Measurements from ENCODE around the gene CCDC102A. TPM values are rescaled to one million over a fixed set of nuclear protein-coding genes. Genes with fewer than 3 reads are reported as not detected.

CCDC102A gene
- total RNA-seq, 1 experiment from 2014 or later = 4.5 TPM

GRCh38 chr16:57540906-57541753, 4.8 kb upstream of the CCDC102A start:
- ChIA-PET POLR2A (no interaction called here), CTCF (no interaction called here), RAD21 (ENCODE audit: low non-redundant PET in 1 of 2, low total read pairs in 2 of 2, uncharacterized antibody in 2 of 2, unreplicated experiment in 2 of 2) (no interaction called here)
- Histone ChIP-seq H2AFZ (ENCODE audit: low read depth, low read length, poor library complexity, severe bottlenecking) (no peak overlapping the region), H3K9me3 (ENCODE audit: control insufficient read depth in 1 of 2, insufficient read depth in 1 of 2, low read depth in 1 of 2, low read length in 2 of 2) (no peaks in the 10 kb centered on the region), H3K27me3 (ENCODE audit: insufficient read depth, low read length) (no peaks in the 10 kb centered on the region), H3K4me2 (ENCODE audit: low read length) (no peak overlapping the region), H3K9me2 (ENCODE audit: insufficient read depth) (no peaks in the 10 kb centered on the region), H3K27ac (ENCODE audit: low read depth, low read length) (no peak overlapping the region), H3K9ac (ENCODE audit: low read length) (no peak overlapping the region), H3K4me1 (ENCODE audit: control insufficient read depth in 1 of 2, insufficient read depth in 2 of 2, low read length in 2 of 2) (peaks cover 3 to 10% of the 10 kb centered on the region in 2 experiments; a peak in 3 of 4 replicates), H3K36me3 (ENCODE audit: control insufficient read depth in 1 of 2, insufficient read depth in 2 of 2, low read length in 2 of 2) (no peaks in the 10 kb centered on the region), H3K4me3 (replicated peaks in 1 of 2; ENCODE audit: low read depth in 1 of 2, low read length in 2 of 2) (no peak overlapping the region), H3K79me2 (ENCODE audit: insufficient read depth, low read length) (no peaks in the 10 kb centered on the region), H4K20me1 (ENCODE audit: insufficient read depth) (no peaks in the 10 kb centered on the region)
- TF ChIP-seq SP1 (IDR thresholded peaks at IDR 0.05; ENCODE audit: low read depth) (no peak), SIN3A (IDR thresholded peaks at IDR 0.05; ENCODE audit: low read depth) (no peak), ZNF274 (IDR thresholded peaks at IDR 0.05; ENCODE audit: low read depth, low read length) (no peak)
- BruUV-seq (replicated peaks) = no TSS peak
- DNase-seq (ENCODE audit: low read depth, low spot score) (no peak), ATAC-seq (no peak)
- intact Hi-C loops (cut with micrococcal nuclease) = no loop called here

- CTCF ChIA-PET = no interaction called here
These were observed 4.0 kb upstream of the CCDC102A start for GRCh38 chr16:57540387-57540786.

More at GRCh38 chr16:57540387-57540786, 4.0 kb upstream of the CCDC102A start:
- Histone ChIP-seq H3K4me3 (replicated peaks in 1 of 2; ENCODE audit: low read depth in 1 of 2, low read length in 2 of 2) (no peak overlapping the region), H3K9me2 (ENCODE audit: insufficient read depth) (no peaks in the 10 kb centered on the region), H3K4me1 (ENCODE audit: control insufficient read depth in 1 of 2, insufficient read depth in 2 of 2, low read length in 2 of 2) (peaks cover 3 to 15% of the 10 kb centered on the region in 2 experiments; a peak in 3 of 4 replicates), H3K9ac (ENCODE audit: low read length) (no peak overlapping the region), H3K79me2 (ENCODE audit: insufficient read depth, low read length) (no peaks in the 10 kb centered on the region), H3K36me3 (ENCODE audit: control insufficient read depth in 1 of 2, insufficient read depth in 2 of 2, low read length in 2 of 2) (no peaks in the 10 kb centered on the region), H4K20me1 (ENCODE audit: insufficient read depth) (no peaks in the 10 kb centered on the region), H3K27ac (ENCODE audit: low read depth, low read length) (no peak overlapping the region), H3K4me2 (ENCODE audit: low read length) (no peak overlapping the region), H3K9me3 (ENCODE audit: control insufficient read depth in 1 of 2, insufficient read depth in 1 of 2, low read depth in 1 of 2, low read length in 2 of 2) (no peaks in the 10 kb centered on the region), H2AFZ (ENCODE audit: low read depth, low read length, poor library complexity, severe bottlenecking) (no peak overlapping the region), H3K27me3 (ENCODE audit: insufficient read depth, low read length) (no peaks in the 10 kb centered on the region)
- DNase-seq (ENCODE audit: low read depth, low spot score) = no peak
- ATAC-seq = no peak
- ChIA-PET POLR2A (no interaction called here), RAD21 (ENCODE audit: low non-redundant PET in 1 of 2, low total read pairs in 2 of 2, uncharacterized antibody in 2 of 2, unreplicated experiment in 2 of 2) (no interaction called here)
- intact Hi-C loops (cut with micrococcal nuclease) = no loop called here
- no TSS peak for BruUV-seq (replicated peaks)
- TF ChIP-seq SIN3A (IDR thresholded peaks at IDR 0.05; ENCODE audit: low read depth) (no peak), SRF (IDR thresholded peaks at IDR 0.05; ENCODE audit: low read depth) (no peak), YY1 (IDR thresholded peaks at IDR 0.05; ENCODE audit: extremely low read depth, insufficient replicate concordance, low read depth, low read length) (no peak), ELF1 (IDR thresholded peaks at IDR 0.05; ENCODE audit: borderline replicate concordance, low read depth) (no peak), CTCF (IDR thresholded peaks at IDR 0.05 in 2 of 3, conservative IDR thresholded peaks at IDR 0.05 in 1 of 3; ENCODE audit: borderline replicate concordance in 1 of 3, insufficient read depth in 1 of 3, low read depth in 2 of 3, low read length in 2 of 3) (no peak), POLR2AphosphoS5 (IDR thresholded peaks at IDR 0.05; ENCODE audit: low read depth, low read length) (no peak), POLR2A (IDR thresholded peaks at IDR 0.05; ENCODE audit: borderline replicate concordance, extremely low read depth, insufficient read depth, insufficient read length) (no peak)

Measured in HCT116 (cell line).